HEK293 (cell line): ENCODE results near the gene VWCE.

Experiments
- BCL11A ChIP-seq: fragments of 450-650 bp; formaldehyde crosslinking; IDR thresholded peaks from 2 replicates; pipeline ENCODE4 v1.5.1; 2016; ENCODE audit warnings: low read depth, missing biosample characterization, missing genetic modification characterization
- GLI4 ChIP-seq: fragments of 450-650 bp; formaldehyde crosslinking; IDR thresholded peaks from 2 replicates; pipeline ENCODE4 v1.5.1; 2016; ENCODE audit warnings: missing biosample characterization, missing genetic modification characterization
- HOXA7 ChIP-seq: sonication (generic); formaldehyde crosslinking; IDR thresholded peaks from 2 replicates; pipeline ENCODE4 v1.8.1; 2022; ENCODE audit warnings: missing genetic modification reagents, borderline replicate concordance
- SP2 ChIP-seq: fragments of 450-650 bp; formaldehyde crosslinking; IDR thresholded peaks from 2 replicates; pipeline ENCODE4 v1.5.1; 2016; ENCODE audit warnings: missing biosample characterization, missing genetic modification characterization
- YY1 ChIP-seq: fragments of 450-650 bp; formaldehyde crosslinking; IDR thresholded peaks from 2 replicates; pipeline ENCODE4 v1.5.1; 2018; ENCODE audit warnings: missing biosample characterization, missing genetic modification characterization
- ZBTB20 ChIP-seq: fragments of 450-650 bp; formaldehyde crosslinking; IDR thresholded peaks from 2 replicates; pipeline ENCODE4 v1.5.1; 2016; ENCODE audit warnings: missing biosample characterization, missing genetic modification characterization
- ZFHX2 ChIP-seq: fragments of 450-650 bp; formaldehyde crosslinking; conservative IDR thresholded peaks from 2 replicates; pipeline ENCODE4 v1.5.1; 2016; ENCODE audit warnings: missing biosample characterization, missing genetic modification characterization
- ZNF112 ChIP-seq: fragments of 450-650 bp; formaldehyde crosslinking; IDR thresholded peaks from 2 replicates; pipeline ENCODE4 v1.5.0; 2017; ENCODE audit warnings: missing biosample characterization, missing genetic modification characterization
- ZNF157 ChIP-seq: fragments of 450-650 bp; formaldehyde crosslinking; IDR thresholded peaks from 2 replicates; pipeline ENCODE4 v1.5.1; 2016; ENCODE audit warnings: missing biosample characterization, missing genetic modification characterization
- ZNF248 ChIP-seq: fragments of 450-650 bp; formaldehyde crosslinking; IDR thresholded peaks from 2 replicates; pipeline ENCODE4 v1.5.1; 2017; ENCODE audit warnings: missing biosample characterization, missing genetic modification characterization
- ZNF335 ChIP-seq: fragments of 450-650 bp; formaldehyde crosslinking; conservative IDR thresholded peaks from 2 replicates; pipeline ENCODE4 v1.5.1; 2016; ENCODE audit warnings: missing biosample characterization, missing genetic modification characterization
- ZNF391 ChIP-seq: fragments of 450-650 bp; formaldehyde crosslinking; IDR thresholded peaks from 2 replicates; pipeline ENCODE4 v1.5.1; 2016; ENCODE audit warnings: low read depth, missing biosample characterization, missing genetic modification characterization, borderline replicate concordance
- ZNF404 ChIP-seq: fragments of 450-650 bp; formaldehyde crosslinking; IDR thresholded peaks from 2 replicates; pipeline ENCODE4 v1.5.1; 2017; ENCODE audit warnings: missing biosample characterization, missing genetic modification characterization
- ZNF433 ChIP-seq: fragments of 450-650 bp; formaldehyde crosslinking; IDR thresholded peaks from 2 replicates; pipeline ENCODE4 v1.5.1; 2016; ENCODE audit warnings: missing biosample characterization, missing genetic modification characterization, low read depth
- ZNF473 ChIP-seq: fragments of 450-650 bp; formaldehyde crosslinking; IDR thresholded peaks from 2 replicates; pipeline ENCODE4 v1.5.1; 2017; ENCODE audit warnings: missing biosample characterization, missing genetic modification characterization
- ZNF514 ChIP-seq: fragments of 450-650 bp; formaldehyde crosslinking; IDR thresholded peaks from 2 replicates; pipeline ENCODE4 v1.5.1; 2016; ENCODE audit warnings: missing biosample characterization, missing genetic modification characterization
- ZNF560 ChIP-seq: fragments of 450-650 bp; formaldehyde crosslinking; IDR thresholded peaks from 2 replicates; pipeline ENCODE4 v1.5.1; 2017; ENCODE audit warnings: missing biosample characterization, missing genetic modification characterization, borderline replicate concordance
- ZNF561 ChIP-seq: fragments of 450-650 bp; IDR thresholded peaks from 2 replicates; pipeline ENCODE4 v1.5.1; 2018; ENCODE audit warnings: missing biosample characterization, missing genetic modification characterization, borderline replicate concordance
- ZNF621 ChIP-seq: fragments of 450-650 bp; formaldehyde crosslinking; IDR thresholded peaks from 2 replicates; pipeline ENCODE4 v1.5.1; 2017; ENCODE audit warnings: missing biosample characterization, missing genetic modification characterization
- ZNF701 ChIP-seq: fragments of 450-650 bp; formaldehyde crosslinking; IDR thresholded peaks from 2 replicates; pipeline ENCODE4 v1.5.1; 2016; ENCODE audit warnings: missing biosample characterization, missing genetic modification characterization
- ZNF707 ChIP-seq: fragments of 450-650 bp; formaldehyde crosslinking; IDR thresholded peaks from 2 replicates; pipeline ENCODE4 v1.5.1; 2016; ENCODE audit warnings: missing biosample characterization, missing genetic modification characterization
- TF ChIP-seq, protein P1 (sequence below): fragments of 450-650 bp; formaldehyde crosslinking; optimal IDR thresholded peaks from 2 replicates; pipeline ENCODE3; 2016; ENCODE audit warnings: missing biosample characterization, mild to moderate bottlenecking, missing genetic modification characterization
- TF ChIP-seq, protein P2 (sequence below): fragments of 450-650 bp; formaldehyde crosslinking; IDR thresholded peaks from 2 replicates; pipeline ENCODE4 v1.5.1; 2016; ENCODE audit warnings: missing biosample characterization, missing genetic modification characterization
- TF ChIP-seq, protein P3 (sequence below): fragments of 450-650 bp; formaldehyde crosslinking; IDR thresholded peaks from 2 replicates; pipeline ENCODE4 v1.5.1; 2016; ENCODE audit warnings: missing biosample characterization, missing genetic modification characterization
- TF ChIP-seq, protein P4 (sequence below): fragments of 450-650 bp; formaldehyde crosslinking; IDR thresholded peaks from 2 replicates; pipeline ENCODE4 v1.5.1; 2016; ENCODE audit warnings: missing biosample characterization, missing genetic modification characterization, borderline replicate concordance
- TF ChIP-seq, protein P5 (sequence below): fragments of 450-650 bp; formaldehyde crosslinking; IDR thresholded peaks from 2 replicates; pipeline ENCODE4 v1.5.1; 2016; ENCODE audit warnings: missing biosample characterization, missing genetic modification characterization
- TF ChIP-seq, protein P6 (sequence below): fragments of 450-650 bp; formaldehyde crosslinking; IDR thresholded peaks from 2 replicates; pipeline ENCODE4 v1.5.1; 2016; ENCODE audit warnings: missing biosample characterization, missing genetic modification characterization

VWCE gene

DNA sequence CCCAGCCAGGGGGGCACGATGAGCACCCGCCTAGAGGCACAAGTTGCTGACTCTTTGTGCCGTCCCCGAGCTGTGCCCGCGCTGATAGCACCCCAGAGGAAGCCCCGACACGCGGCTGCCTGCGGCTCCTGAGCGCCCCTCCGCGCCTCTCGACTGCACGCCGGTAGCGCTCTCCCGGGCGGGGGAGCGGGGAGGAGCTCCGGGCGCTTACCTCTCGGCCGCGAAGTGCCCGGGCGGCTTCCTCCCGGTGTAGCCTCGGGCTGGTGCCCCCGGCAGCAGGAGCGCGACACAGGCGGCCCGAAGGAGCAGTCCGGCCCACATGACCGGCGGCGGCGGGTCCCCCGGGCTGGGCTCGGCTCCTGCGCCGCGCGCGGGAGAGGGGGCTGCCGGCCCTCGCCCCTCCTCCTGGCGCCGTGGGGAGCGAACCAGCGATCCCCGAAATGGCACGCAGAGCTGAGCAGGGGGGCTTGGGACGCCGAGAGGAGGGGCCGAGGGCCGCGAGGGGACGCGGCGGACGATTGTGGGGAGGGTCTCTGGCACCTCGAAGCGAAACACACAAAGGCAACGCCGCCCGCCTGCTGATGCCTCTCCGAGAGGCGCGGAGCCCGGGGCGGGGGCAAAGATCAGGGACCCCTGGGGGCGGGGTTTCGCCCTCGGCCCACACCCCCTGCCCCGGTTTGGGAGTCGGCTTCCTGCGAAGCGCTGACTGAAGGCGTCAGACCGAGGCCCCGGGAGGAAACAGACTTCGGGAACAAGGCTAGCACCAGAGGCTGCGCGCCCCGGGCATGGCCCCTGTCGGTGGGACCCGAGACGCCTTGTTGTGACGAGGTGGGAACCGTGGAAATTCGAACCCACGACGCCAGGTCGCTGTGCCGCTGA is at the start of gene VWCE (continued):
- TF ChIP-seq BCL11A (tag by site-specific recombination) (no peak), ZNF112 (tag by site-specific recombination) (no peak), ZFHX2 (no peak), ZNF473 (no peak), SP2 (no peak), HOXA7 (no peak), ZNF335 (peak; percentile 62), ZNF157 (tag by site-specific recombination) (no peak), ZBTB20 (peak; percentile 42; the same call in 1 of the 2 replicates), ZNF404 (tag by site-specific recombination) (no peak), ZNF561 (tag by site-specific recombination) (no peak), ZNF621 (tag by site-specific recombination) (no peak), GLI4 (no peak), ZNF391 (tag by site-specific recombination) (no peak), ZNF560 (tag by site-specific recombination) (no peak), ZNF701 (tag by site-specific recombination) (no peak), ZNF433 (tag by site-specific recombination) (no peak), YY1 (tag by site-specific recombination) (no peak), ZNF514 (no peak), ZNF707 (tag by site-specific recombination) (no peak), ZNF248 (tag by site-specific recombination) (no peak)
- TF ChIP-seq, protein P1, sequence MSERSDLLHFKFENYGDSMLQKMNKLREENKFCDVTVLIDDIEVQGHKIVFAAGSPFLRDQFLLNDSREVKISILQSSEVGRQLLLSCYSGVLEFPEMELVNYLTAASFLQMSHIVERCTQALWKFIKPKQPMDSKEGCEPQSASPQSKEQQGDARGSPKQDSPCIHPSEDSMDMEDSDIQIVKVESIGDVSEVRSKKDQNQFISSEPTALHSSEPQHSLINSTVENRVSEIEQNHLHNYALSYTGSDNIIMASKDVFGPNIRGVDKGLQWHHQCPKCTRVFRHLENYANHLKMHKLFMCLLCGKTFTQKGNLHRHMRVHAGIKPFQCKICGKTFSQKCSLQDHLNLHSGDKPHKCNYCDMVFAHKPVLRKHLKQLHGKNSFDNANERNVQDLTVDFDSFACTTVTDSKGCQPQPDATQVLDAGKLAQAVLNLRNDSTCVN, result peak; percentile 53
- TF ChIP-seq, protein P2, sequence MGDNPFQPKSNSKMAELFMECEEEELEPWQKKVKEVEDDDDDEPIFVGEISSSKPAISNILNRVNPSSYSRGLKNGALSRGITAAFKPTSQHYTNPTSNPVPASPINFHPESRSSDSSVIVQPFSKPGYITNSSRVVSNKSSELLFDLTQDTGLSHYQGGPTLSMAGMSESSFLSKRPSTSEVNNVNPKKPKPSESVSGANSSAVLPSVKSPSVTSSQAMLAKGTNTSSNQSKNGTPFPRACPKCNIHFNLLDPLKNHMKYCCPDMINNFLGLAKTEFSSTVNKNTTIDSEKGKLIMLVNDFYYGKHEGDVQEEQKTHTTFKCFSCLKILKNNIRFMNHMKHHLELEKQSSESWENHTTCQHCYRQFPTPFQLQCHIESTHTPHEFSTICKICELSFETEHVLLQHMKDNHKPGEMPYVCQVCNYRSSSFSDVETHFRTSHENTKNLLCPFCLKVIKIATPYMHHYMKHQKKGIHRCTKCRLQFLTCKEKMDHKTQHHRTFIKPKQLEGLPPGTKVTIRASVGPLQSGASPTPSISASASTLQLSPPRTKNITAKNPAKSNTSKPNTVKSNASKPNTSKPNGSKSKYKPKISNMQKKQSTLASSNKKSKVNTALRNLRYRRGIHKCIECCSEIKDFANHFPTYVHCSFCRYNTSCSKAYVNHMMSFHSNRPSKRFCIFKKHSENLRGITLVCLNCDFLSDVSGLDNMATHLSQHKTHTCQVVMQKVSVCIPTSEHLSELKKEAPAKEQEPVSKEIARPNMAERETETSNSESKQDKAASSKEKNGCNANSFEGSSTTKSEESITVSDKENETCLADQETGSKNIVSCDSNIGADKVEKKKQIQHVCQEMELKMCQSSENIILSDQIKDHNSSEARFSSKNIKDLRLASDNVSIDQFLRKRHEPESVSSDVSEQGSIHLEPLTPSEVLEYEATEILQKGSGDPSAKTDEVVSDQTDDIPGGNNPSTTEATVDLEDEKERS (tag by site-specific recombination), result no peak
- TF ChIP-seq, protein P3, sequence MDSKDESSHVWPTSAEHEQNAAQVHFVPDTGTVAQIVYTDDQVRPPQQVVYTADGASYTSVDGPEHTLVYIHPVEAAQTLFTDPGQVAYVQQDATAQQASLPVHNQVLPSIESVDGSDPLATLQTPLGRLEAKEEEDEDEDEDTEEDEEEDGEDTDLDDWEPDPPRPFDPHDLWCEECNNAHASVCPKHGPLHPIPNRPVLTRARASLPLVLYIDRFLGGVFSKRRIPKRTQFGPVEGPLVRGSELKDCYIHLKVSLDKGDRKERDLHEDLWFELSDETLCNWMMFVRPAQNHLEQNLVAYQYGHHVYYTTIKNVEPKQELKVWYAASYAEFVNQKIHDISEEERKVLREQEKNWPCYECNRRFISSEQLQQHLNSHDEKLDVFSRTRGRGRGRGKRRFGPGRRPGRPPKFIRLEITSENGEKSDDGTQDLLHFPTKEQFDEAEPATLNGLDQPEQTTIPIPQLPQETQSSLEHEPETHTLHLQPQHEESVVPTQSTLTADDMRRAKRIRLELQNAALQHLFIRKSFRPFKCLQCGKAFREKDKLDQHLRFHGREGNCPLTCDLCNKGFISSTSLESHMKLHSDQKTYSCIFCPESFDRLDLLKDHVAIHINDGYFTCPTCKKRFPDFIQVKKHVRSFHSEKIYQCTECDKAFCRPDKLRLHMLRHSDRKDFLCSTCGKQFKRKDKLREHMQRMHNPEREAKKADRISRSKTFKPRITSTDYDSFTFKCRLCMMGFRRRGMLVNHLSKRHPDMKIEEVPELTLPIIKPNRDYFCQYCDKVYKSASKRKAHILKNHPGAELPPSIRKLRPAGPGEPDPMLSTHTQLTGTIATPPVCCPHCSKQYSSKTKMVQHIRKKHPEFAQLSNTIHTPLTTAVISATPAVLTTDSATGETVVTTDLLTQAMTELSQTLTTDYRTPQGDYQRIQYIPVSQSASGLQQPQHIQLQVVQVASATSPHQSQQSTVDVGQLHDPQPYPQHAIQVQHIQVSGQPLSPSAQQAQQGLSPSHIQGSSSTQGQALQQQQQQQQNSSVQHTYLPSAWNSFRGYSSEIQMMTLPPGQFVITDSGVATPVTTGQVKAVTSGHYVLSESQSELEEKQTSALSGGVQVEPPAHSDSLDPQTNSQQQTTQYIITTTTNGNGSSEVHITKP (tag by site-specific recombination), result peak; percentile 60
- TF ChIP-seq, protein P4, sequence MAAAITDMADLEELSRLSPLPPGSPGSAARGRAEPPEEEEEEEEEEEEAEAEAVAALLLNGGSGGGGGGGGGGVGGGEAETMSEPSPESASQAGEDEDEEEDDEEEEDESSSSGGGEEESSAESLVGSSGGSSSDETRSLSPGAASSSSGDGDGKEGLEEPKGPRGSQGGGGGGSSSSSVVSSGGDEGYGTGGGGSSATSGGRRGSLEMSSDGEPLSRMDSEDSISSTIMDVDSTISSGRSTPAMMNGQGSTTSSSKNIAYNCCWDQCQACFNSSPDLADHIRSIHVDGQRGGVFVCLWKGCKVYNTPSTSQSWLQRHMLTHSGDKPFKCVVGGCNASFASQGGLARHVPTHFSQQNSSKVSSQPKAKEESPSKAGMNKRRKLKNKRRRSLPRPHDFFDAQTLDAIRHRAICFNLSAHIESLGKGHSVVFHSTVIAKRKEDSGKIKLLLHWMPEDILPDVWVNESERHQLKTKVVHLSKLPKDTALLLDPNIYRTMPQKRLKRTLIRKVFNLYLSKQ (tag by site-specific recombination), result no peak
- TF ChIP-seq, protein P5, sequence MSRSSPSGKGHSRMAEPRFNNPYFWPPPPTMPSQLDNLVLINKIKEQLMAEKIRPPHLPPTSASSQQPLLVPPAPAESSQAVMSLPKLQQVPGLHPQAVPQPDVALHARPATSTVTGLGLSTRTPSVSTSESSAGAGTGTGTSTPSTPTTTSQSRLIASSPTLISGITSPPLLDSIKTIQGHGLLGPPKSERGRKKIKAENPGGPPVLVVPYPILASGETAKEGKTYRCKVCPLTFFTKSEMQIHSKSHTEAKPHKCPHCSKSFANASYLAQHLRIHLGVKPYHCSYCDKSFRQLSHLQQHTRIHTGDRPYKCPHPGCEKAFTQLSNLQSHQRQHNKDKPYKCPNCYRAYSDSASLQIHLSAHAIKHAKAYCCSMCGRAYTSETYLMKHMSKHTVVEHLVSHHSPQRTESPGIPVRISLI, result no peak
- TF ChIP-seq, protein P6, sequence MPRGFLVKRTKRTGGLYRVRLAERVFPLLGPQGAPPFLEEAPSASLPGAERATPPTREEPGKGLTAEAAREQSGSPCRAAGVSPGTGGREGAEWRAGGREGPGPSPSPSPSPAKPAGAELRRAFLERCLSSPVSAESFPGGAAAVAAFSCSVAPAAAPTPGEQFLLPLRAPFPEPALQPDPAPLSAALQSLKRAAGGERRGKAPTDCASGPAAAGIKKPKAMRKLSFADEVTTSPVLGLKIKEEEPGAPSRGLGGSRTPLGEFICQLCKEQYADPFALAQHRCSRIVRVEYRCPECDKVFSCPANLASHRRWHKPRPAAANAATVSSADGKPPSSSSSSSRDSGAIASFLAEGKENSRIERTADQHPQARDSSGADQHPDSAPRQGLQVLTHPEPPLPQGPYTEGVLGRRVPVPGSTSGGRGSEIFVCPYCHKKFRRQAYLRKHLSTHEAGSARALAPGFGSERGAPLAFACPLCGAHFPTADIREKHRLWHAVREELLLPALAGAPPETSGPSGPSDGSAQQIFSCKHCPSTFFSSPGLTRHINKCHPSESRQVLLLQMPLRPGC (tag by site-specific recombination), result no peak
